Measurements from ENCODE around the gene TTYH3.

GRCh38 chr7:2661096-2661449, 29.3 kb downstream of the TTYH3 start:
- no peak for TF ChIP-seq JUND (IDR thresholded peaks at IDR 0.05; ENCODE audit: low read length)
- TF ChIP-seq, protein P1, sequence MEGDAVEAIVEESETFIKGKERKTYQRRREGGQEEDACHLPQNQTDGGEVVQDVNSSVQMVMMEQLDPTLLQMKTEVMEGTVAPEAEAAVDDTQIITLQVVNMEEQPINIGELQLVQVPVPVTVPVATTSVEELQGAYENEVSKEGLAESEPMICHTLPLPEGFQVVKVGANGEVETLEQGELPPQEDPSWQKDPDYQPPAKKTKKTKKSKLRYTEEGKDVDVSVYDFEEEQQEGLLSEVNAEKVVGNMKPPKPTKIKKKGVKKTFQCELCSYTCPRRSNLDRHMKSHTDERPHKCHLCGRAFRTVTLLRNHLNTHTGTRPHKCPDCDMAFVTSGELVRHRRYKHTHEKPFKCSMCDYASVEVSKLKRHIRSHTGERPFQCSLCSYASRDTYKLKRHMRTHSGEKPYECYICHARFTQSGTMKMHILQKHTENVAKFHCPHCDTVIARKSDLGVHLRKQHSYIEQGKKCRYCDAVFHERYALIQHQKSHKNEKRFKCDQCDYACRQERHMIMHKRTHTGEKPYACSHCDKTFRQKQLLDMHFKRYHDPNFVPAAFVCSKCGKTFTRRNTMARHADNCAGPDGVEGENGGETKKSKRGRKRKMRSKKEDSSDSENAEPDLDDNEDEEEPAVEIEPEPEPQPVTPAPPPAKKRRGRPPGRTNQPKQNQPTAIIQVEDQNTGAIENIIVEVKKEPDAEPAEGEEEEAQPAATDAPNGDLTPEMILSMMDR (IDR thresholded peaks at IDR 0.05; ENCODE audit: control extremely low read depth in 1 of 3, insufficient read depth in 1 of 3, low read depth in 1 of 3, low read length in 3 of 3), result peak in 1 of 3 experiments; percentile 1; a peak in 1 of 4 replicates
- TF ChIP-seq KDM1A (IDR thresholded peaks at IDR 0.05; ENCODE audit: borderline replicate concordance, low read length), result no peak
- no peak for TF ChIP-seq RBBP5 (IDR thresholded peaks at IDR 0.05; ENCODE audit: borderline replicate concordance, low read depth, low read length)
- no peak for TF ChIP-seq RXRA (IDR thresholded peaks at IDR 0.05; ENCODE audit: insufficient read depth, low read depth, low read length)
- no peak for TF ChIP-seq RFX5 (IDR thresholded peaks at IDR 0.05; ENCODE audit: borderline replicate concordance, low read depth, low read length)
- no peak for TF ChIP-seq EP300 (IDR thresholded peaks at IDR 0.05; ENCODE audit: borderline replicate concordance in 1 of 2, low read depth in 2 of 2, low read length in 2 of 2)
- no peak; the same call in 1 of the 2 replicates for TF ChIP-seq POLR2AphosphoS5 (IDR thresholded peaks at IDR 0.05; ENCODE audit: low read depth, low read length)

Measured in H1 (cell line).